Measurements from ENCODE around the gene CLPTM1L. TPM values are rescaled to one million over a fixed set of nuclear protein-coding genes. Genes with fewer than 3 reads are reported as not detected.
"Not testable (repeated sequence)": the region's sequence is repeated elsewhere in the genome, so short reads cannot be mapped to it uniquely, and the experiment has no call there.

The CLPTM1L gene
- polyA plus RNA-seq, 4 donors = 116 to 141 (median 125) TPM

DNA sequence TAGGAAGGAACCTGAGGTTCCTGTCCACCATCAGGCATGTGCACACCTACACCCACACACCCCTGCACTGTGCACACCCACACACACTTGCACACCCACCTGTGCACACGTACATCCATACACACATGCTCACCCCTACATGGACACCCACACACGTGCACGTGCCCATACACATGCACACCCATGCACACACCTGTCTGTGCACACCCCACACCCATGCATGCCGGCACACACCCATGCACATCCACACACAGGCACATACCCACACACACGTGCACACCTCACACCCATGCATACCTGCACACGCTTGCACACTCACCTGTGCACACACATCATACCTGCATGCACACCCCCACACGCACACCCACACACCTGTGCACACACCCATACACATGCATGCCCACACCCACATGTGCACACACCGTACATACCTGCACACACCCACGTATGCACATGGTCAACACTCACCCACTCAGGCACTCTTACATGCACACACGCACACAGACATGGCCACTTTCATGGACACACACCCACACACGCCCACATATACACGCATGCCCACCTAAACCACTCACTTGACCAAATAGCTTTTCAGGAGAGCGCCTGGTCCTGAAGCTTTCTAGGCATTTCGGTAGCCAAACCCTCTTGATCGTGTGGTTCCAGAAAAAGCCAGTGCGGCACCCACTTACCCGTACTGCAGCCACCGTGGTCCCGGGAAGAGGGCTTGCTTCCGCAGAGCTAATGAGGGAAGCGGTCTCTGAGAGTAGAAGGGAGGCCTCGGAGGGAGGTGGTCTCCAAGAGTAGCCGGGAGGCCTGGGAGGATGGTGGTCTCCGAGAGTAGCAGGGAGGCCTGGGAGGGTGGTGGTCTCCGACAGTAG, 36.7 kb upstream of the CLPTM1L start:
- no peak for DNase-seq (ENCODE audit: low read depth in 4 of 4, low spot score in 3 of 4)

GRCh38 chr5:1380910-1381309, 36.0 kb upstream of the CLPTM1L start:
- no peak for DNase-seq (ENCODE audit: low read depth in 4 of 4, low spot score in 3 of 4)

GRCh38 chr5:1380011-1380817, 35.3 kb upstream of the CLPTM1L start:
- DNase-seq (ENCODE audit: low read depth in 4 of 4, low spot score in 3 of 4) = peak in 1 of 4 donors; percentile 12

DNA sequence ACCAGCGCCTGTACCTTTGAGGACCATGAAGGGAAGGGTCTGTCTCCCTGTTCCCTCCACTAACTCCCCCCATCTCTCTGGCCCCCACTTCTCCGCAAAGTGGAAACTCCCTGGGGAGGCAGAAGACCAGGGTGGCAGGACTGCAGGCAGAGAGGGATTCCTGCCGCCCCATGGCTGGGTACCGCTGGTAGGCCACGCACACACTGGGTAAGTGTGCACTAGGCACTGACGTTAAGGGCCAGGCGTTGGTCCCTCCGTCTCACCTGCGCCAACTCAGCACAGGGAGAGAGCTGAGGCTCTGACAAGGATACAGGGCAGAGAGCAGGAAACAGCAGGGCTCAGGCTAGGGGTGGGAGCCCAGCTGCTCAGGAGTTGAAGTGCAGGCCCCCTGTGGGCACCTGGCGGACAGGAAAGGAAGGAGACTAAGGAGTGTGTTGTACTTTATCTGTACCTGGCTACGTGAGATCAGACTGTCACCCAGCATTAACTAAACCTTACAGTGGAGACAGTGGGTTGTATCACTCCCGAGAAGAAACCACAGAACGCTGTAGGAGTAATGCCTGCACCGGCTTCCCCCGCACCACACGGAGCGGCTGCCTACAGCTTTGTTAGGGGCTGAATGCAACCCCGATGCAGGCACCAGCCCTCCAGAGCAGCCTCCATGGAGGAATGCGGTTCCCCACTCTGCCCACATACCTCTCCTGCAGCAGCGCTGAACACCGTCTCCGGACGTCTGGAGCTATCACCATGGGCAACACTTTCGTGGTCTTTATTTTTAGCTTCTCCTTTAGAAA, 34.2 kb upstream of the CLPTM1L start:
- DNase-seq (ENCODE audit: low read depth in 4 of 4, low spot score in 3 of 4) = no peak

DNA sequence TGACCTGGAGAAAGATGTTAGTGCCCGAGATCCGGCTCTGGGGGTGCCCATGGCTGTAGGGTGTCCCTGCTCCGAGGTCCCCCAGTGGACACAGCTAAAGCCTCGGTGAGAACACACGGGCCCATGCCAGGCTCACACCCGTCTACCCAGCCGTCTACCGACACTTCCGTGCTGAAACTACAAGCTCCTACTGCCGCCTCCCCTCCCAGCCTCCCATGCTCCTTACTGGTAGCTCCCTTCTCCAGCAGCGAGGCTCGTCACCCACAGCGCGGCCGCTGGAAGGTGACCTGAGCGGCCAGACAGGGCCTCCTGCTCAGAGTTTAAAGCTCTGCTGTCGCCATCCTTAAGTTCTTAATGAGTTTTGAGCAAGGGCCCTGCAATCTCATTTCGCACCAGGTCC, 33.2 kb upstream of the CLPTM1L start:
- DNase-seq (ENCODE audit: low read depth in 4 of 4, low spot score in 3 of 4) = no peak

GRCh38 chr5:1376981-1377380, 32.1 kb upstream of the CLPTM1L start:
- no peak for DNase-seq (ENCODE audit: low read depth in 4 of 4, low spot score in 3 of 4)

- DNase-seq (ENCODE audit: low read depth in 4 of 4, low spot score in 3 of 4) = no peak
Measured at GRCh38 chr5:1375871-1376810, 31.2 kb upstream of the CLPTM1L start.

DNA sequence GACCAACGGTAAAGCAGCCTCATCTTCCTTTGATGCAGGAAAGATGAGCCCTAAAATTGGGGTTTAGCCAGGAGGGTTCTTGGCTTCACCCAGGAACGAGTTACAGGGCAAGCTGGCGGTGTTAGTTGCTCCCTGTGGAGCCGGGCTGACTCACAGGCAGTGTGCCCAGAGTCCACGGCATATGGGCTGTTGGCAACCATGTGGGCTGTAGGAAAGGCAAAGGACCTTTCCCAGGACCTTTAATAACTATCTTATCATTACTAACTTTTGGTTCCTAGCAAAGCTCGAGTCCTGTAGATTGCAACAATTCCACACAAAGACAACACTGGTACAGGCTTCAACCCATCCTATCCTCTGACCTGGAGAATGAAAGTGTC, 29.8 kb upstream of the CLPTM1L start:
- DNase-seq (ENCODE audit: low read depth in 4 of 4, low spot score in 3 of 4) = no peak

DNA sequence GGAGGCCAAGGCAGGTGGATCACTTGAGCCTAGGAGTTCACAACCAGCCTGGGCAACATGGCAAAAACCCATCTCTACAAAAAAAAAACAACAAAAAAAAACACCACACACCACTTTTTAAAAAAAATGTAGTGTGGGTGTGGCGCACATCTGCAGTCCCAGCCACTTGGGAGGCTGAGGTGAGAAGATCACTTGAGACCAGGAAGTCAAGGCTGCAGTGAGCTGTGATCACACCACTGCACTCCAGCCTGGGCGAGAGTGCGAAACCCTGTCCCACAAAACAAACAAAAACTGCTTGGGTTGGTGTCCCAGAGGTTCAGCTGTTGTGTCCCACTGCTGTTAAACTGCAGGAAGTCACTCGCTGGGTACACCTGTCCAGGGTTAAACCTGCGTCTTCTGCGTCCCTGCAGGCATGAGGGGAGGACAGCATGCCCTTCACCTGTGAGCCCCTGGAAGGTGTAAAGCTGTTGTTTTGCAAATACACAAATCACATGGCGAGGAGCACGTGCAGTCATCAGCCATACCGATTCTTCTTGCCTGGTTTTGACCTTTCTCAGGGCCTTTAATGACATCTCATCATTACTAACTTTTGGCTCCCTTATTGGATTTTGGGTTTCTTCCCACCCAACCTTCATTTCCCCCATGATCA, 29.3 kb upstream of the CLPTM1L start:
- DNase-seq (ENCODE audit: low read depth in 4 of 4, low spot score in 3 of 4) = no peak

DNA sequence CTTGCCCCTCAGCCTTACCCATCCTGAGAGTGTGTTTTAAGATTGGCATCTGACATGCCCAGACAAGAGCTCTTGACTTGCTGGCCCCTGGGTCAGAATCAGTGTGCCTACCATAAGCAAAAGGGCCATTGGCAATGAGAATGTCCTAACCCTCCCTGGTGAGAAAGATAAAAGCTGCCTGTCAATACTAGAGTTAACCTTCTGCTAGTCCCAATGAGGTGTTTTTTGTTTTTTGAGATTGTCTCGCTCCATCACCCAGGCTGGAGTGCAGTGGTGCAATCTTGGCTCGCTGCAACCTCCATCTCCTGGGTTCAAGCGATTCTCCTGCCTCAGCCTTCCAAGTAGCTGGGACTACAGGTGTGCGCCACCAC, 27.1 kb upstream of the CLPTM1L start:
- DNase-seq (ENCODE audit: low read depth in 4 of 4, low spot score in 3 of 4) = not testable (repeated sequence)

DNA sequence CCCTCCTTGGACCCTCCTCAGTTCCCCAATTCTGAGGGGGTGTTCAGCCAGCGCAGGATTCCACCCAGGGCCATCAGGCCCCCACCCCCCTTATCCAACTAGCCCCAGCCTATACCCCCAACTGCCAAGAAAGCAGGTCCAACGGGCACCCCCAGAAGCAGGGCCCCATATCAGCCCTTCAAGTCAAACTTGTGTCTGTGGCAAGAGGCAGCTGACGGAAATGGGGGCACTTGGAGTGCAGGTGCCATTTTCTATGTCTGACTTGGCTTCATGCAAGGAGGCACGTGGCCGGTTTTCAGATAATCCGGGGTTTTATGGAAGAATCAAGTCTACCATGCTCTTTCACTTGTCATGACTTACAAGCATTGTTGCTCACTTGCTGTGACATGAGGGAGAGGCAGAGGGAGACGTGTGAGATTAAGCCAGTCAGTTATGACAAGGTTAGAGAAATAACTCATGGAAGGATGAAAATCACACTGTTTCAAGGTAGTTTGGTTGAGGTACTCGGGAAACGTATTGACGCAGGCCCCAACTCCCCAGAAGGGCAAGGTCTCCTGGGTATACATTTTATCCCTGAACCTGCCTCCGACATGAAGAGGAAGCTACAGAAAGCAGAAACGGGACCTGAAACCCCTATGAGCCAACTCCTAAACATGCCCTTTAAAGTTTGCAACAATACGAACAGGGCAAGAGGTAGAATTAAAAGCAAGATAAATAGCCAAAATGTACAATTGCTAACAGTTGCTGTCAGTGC, 26.5 kb upstream of the CLPTM1L start:
- no peak for DNase-seq (ENCODE audit: low read depth in 4 of 4, low spot score in 3 of 4)

DNA sequence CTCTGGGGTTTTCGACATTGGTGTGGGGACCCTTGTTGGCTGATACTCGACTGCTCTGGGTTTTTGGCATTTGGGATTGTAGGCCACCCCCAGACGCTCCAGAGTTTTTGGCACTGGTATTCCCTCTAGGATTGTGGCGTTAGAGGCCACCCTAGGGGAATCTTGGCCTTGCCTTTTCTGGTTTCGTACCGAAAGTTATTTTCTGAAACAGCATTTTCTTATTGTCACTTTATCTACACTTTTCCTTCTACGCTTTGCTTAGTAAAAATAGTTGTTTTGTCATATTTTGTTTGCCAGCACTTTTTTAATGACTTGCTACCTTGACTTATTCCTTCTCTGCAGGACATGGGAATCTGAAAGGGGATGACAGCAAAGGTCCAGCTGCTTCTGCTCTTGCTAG, 25.1 kb upstream of the CLPTM1L start:
- DNase-seq (ENCODE audit: low read depth in 4 of 4, low spot score in 3 of 4) = no peak

DNA sequence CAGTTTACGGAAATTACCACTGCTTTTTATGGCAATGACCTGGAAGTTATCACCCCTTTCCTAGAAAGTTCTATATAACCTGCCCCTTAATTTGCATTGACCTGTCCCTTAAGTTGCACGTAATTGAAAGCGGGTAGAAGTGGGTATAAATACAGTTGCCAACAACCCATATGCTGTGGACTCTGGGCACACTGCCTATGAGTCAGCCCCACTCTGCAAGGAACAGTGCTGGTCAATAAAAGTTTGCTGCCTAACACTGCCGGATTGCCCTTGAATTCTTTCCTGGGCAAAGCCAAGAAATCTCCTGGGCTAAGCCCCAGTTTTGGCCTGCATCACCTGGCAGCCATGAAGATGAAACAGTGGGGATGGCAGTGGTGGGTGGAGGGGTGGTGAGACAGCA, 23.9 kb upstream of the CLPTM1L start:
- DNase-seq (ENCODE audit: low read depth in 4 of 4, low spot score in 3 of 4) = no peak

- DNase-seq (ENCODE audit: low read depth in 4 of 4, low spot score in 3 of 4) = no peak
Measured at GRCh38 chr5:1368236-1368635, 23.3 kb upstream of the CLPTM1L start.

GRCh38 chr5:1367149-1367548, 22.2 kb upstream of the CLPTM1L start:
- no peak for DNase-seq (ENCODE audit: low read depth in 4 of 4, low spot score in 3 of 4)

DNA sequence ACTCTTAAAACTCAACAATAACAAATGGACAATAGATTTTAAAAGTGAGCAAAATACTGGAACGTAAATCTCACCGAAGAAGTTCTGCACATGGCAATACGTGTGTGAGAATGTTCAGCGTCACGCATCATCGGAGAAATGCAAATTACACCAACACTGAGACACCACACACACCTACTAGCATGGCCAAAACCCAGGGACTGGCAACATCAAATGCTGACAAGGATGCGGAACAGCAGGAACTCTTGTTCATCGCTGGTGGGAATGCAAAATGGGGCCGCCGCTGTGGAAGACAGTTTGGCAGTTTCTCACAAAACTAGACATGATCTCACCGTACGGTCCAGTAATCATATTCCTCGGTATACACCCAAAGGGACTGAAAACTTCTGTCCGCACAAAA, 21.6 kb upstream of the CLPTM1L start:
- no peak for DNase-seq (ENCODE audit: low read depth in 4 of 4, low spot score in 3 of 4)

GRCh38 chr5:1364211-1364610, 19.3 kb upstream of the CLPTM1L start:
- DNase-seq (ENCODE audit: low read depth in 4 of 4, low spot score in 3 of 4) = no peak

- no peak for DNase-seq (ENCODE audit: low read depth in 4 of 4, low spot score in 3 of 4)
Measured at GRCh38 chr5:1363581-1363980, 18.7 kb upstream of the CLPTM1L start.

GRCh38 chr5:1363160-1363559, 18.3 kb upstream of the CLPTM1L start:
- no peak for DNase-seq (ENCODE audit: low read depth in 4 of 4, low spot score in 3 of 4)
